Calu3 (cell line): ENCODE measurements around the gene ZBTB32. TPM values are rescaled to one million over a fixed set of nuclear protein-coding genes. Genes with fewer than 3 reads are reported as not detected.

Source experiments
- BruUV-seq: library from RNA; stranded (reverse); fragments of 400-500 nt; replicated peaks from 2 replicates; lab custom pipeline; 2021; lab: Mats Ljungman, UMichigan
- CTCF ChIA-PET: fragments of 300-600 bp; sonication (Branson Sonifier 250); formaldehyde crosslinking; loops from one replicate; lab custom pipeline; 2022; ENCODE audit warnings: antibody characterized with exemption; lab: Charles Lee
- DNase-seq: peaks from one replicate; pipeline ENCODE4 v3.0.0; 2022
- H3K27ac Mint-ChIP-seq: one replicate; pipeline ENCODE4 v1.8.0; 2022; ENCODE audit warnings: mixed read lengths; ENCODE audit not compliant: unreplicated experiment
- H3K27me3 Mint-ChIP-seq: one replicate; pipeline ENCODE4 v1.8.0; 2022; ENCODE audit warnings: mixed read lengths; ENCODE audit not compliant: unreplicated experiment
- H3K36me3 Mint-ChIP-seq: one replicate; pipeline ENCODE4 v1.8.0; 2022; ENCODE audit warnings: mild to moderate bottlenecking, moderate library complexity, mixed read lengths; ENCODE audit not compliant: insufficient read depth, unreplicated experiment
- H3K4me1 Mint-ChIP-seq: one replicate; pipeline ENCODE4 v1.8.0; 2022; ENCODE audit warnings: mild to moderate bottlenecking, low read depth, mixed read lengths; ENCODE audit not compliant: unreplicated experiment
- H3K4me3 Mint-ChIP-seq: one replicate; pipeline ENCODE4 v1.8.0; 2022; ENCODE audit warnings: mild to moderate bottlenecking, low read depth, moderate library complexity, mixed read lengths; ENCODE audit not compliant: unreplicated experiment
- H3K9me3 Mint-ChIP-seq: one replicate; pipeline ENCODE4 v1.8.0; 2022; ENCODE audit warnings: low read depth, mixed read lengths; ENCODE audit not compliant: unreplicated experiment
- CTCF ChIP-seq: fragments of 200-600 bp; IDR thresholded peaks from one replicate; pipeline ENCODE4 v1.8.0; 2022; ENCODE audit warnings: antibody characterized with exemption; ENCODE audit not compliant: unreplicated experiment
- intact Hi-C: fragments of 100-400 bp; cut with micrococcal nuclease; formaldehyde crosslinking; loops from one replicate; pipeline ENCODE4 v1.10.0; 2022; ENCODE audit not compliant: unreplicated experiment
- total RNA-seq: library from RNA; stranded (reverse); gene quantifications from 2 replicates; pipeline ENCODE4 v1.2.3, GENCODE V29; 2022

Gene ZBTB32
- total RNA-seq, 1 experiment from 2014 or later = not detected

GRCh38 chr19:35730326-35730725 lies 26.0 kb downstream of the ZBTB32 start:
- H3K9me3 Mint-ChIP-seq = no peaks in the 10 kb centered on the region
- H3K36me3 Mint-ChIP-seq = peaks cover 54% of the 10 kb centered on the region
- H3K27me3 Mint-ChIP-seq = no peaks in the 10 kb centered on the region
- H3K4me3 Mint-ChIP-seq = no peak overlapping the region
- no TSS peak for BruUV-seq
- intact Hi-C loops = no loop called here
- CTCF ChIA-PET = interaction anchor here (0.7 kb wide), 1 partner anchor 19 kb away, joined by 3 read pairs; no protein-coding TSS in a partner anchor
- no peak for TF ChIP-seq CTCF
- no peaks in the 10 kb centered on the region for H3K4me1 Mint-ChIP-seq
- H3K27ac Mint-ChIP-seq = no peak overlapping the region
- no peak for DNase-seq

DNA sequence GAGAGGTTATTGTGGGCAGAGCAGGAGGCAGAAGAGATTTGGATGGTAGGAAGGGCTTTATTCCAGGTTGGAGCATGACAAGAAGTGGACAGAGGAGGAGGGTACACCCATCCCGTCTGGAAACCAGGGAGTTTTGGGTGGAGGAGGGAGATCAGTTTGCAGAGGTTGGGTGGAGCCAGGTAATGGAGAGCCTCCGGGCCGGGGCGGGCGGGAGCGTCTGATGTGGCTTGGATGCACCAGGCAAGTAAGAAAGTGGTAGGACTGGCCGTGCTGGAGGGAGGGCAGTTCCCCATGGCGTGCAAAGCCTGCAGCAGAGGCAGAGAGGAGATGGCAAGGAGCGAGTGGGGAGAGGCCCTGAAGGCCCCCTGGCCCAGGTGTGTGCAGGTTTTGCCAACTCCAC lies 27.0 kb downstream of the ZBTB32 start:
- Mint-ChIP-seq H3K27me3 (no peaks in the 10 kb centered on the region), H3K36me3 (peaks cover 54% of the 10 kb centered on the region), H3K9me3 (no peaks in the 10 kb centered on the region), H3K4me3 (no peak overlapping the region), H3K4me1 (no peaks in the 10 kb centered on the region), H3K27ac (no peak overlapping the region)
- no peak for TF ChIP-seq CTCF
- CTCF ChIA-PET = interaction anchor here (0.6 kb wide), 2 partner anchors 153 to 1369 kb away, joined by 4 to 5 read pairs; no protein-coding TSS in a partner anchor
- no peak for DNase-seq
- intact Hi-C loops = no loop called here
- BruUV-seq = no TSS peak

- Mint-ChIP-seq H3K9me3 (no peaks in the 10 kb centered on the region), H3K4me3 (no peak overlapping the region), H3K27ac (no peak overlapping the region), H3K36me3 (peaks cover 60% of the 10 kb centered on the region), H3K4me1 (no peaks in the 10 kb centered on the region), H3K27me3 (no peaks in the 10 kb centered on the region)
- CTCF ChIA-PET = interaction anchor here (0.6 kb wide), 1 partner anchor 152 kb away, joined by 5 read pairs; no protein-coding TSS in a partner anchor
- BruUV-seq = no TSS peak
- DNase-seq = no peak
- TF ChIP-seq CTCF = no peak
- intact Hi-C loops = no loop called here
These were observed 27.5 kb downstream of the ZBTB32 start for GRCh38 chr19:35731779-35732405.

DNA sequence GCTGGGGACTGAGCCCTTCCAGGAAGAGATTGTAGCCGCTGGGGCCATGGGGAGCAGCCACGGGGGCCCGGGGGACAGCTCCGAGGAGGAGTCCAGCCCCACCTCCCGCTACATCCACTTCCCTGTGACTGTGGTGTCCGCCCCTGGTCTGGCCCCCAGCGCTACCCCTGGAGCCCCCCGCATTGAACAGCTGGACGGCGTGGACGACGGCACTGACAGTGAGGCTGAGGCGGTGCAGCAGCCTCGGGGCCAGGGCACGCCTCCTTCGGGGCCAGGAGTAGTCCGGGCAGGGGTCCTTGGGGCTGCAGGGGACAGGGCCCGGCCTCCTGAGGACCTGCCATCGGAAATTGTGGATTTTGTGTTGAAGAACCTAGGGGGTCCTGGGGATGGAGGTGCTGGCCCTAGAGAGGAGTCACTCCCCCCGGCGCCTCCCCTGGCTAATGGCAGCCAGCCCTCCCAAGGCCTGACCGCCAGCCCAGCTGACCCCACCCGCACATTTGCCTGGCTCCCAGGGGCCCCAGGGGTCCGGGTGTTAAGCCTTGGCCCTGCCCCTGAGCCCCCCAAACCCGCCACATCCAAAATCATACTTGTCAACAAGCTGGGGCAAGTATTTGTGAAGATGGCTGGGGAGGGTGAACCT lies 28.3 kb downstream of the ZBTB32 start:
- no peaks in the 10 kb centered on the region for H3K27me3 Mint-ChIP-seq
- CTCF ChIA-PET = no interaction called here
- no peaks in the 10 kb centered on the region for H3K4me1 Mint-ChIP-seq
- H3K9me3 Mint-ChIP-seq = no peaks in the 10 kb centered on the region
- H3K4me3 Mint-ChIP-seq = no peak overlapping the region
- TF ChIP-seq CTCF = no peak
- BruUV-seq = no TSS peak
- no peak for DNase-seq
- H3K27ac Mint-ChIP-seq = no peak overlapping the region
- H3K36me3 Mint-ChIP-seq = peaks cover 67% of the 10 kb centered on the region
- intact Hi-C loops = no loop called here
